Lung (tissue), 12 donors: Measurements from ENCODE around the gene ANGPTL2. TPM values are rescaled to one million over a fixed set of nuclear protein-coding genes. Genes with fewer than 3 reads are reported as not detected.

Source experiments
- ATAC-seq: fragments of 200-7000 bp; cut with Tn5 transposase; one replicate; pipeline ENCODE4 v1.9.1; 2020; ENCODE audit warnings: moderate number of reproducible peaks; ENCODE audit not compliant: insufficient read depth, low FRiP score
- DNase-seq, 3 donors: peaks; one replicate each; pipeline ENCODE4 v3.0.0-alpha.2; 2013 to 2017
- H3K27ac ChIP-seq, 2 donors: one replicate each; pipeline ENCODE4 v1.5.1; 2013; ENCODE audit warnings: mild to moderate bottlenecking in 2 of 2, moderate library complexity in 2 of 2, control low read depth in 1 of 2, inconsistent platforms in 1 of 2, low read depth in 1 of 2, low read length in 1 of 2
- H3K27me3 ChIP-seq, 3 donors: one replicate each; pipeline ENCODE4 v1.5.1; 2013; ENCODE audit warnings: low read length in 2 of 3; ENCODE audit not compliant: control insufficient read depth in 3 of 3, insufficient read depth in 3 of 3
- H3K36me3 ChIP-seq, 4 donors: one replicate each; pipeline ENCODE4 v1.5.1; 2013; ENCODE audit warnings: low read length in 4 of 4, mild to moderate bottlenecking in 1 of 4, moderate library complexity in 1 of 4; ENCODE audit not compliant: control insufficient read depth in 4 of 4, insufficient read depth in 4 of 4
- H3K4me1 ChIP-seq, 5 donors: one replicate each; pipeline ENCODE4 v1.5.1; 2013; ENCODE audit warnings: low read length in 5 of 5, mild to moderate bottlenecking in 2 of 5, moderate library complexity in 1 of 5; ENCODE audit not compliant: control insufficient read depth in 5 of 5, insufficient read depth in 5 of 5
- H3K4me3 ChIP-seq: one replicate; pipeline ENCODE4 v1.5.1; 2013; ENCODE audit warnings: mild to moderate bottlenecking, control low read depth, moderate library complexity
- H3K9ac ChIP-seq, 2 donors: one replicate each; pipeline ENCODE4 v1.5.1; 2013; ENCODE audit warnings: low read length in 2 of 2, control low read depth in 1 of 2; ENCODE audit not compliant: insufficient read depth in 1 of 2
- H3K9me3 ChIP-seq, 4 donors: one replicate each; pipeline ENCODE4 v1.5.1; 2013; ENCODE audit warnings: low read length in 3 of 4, mild to moderate bottlenecking in 1 of 4, moderate library complexity in 1 of 4; ENCODE audit not compliant: control insufficient read depth in 4 of 4, insufficient read depth in 3 of 4
- CTCF ChIP-seq: IDR thresholded peaks from 2 replicates; pipeline ENCODE4 v1.5.1; 2012; ENCODE audit warnings: mild to moderate bottlenecking; ENCODE audit errors: control extremely low read depth, extremely low read depth
- WGBS, 2 donors: extraction: QIAGEN DNeasy Blood & Tissue Kit; methylation state at CpG; one replicate each; pipeline ENCODE4 v1.1.7; 2013; 5-methylcytosine and 5-hydroxymethylcytosine counted together
- polyA plus RNA-seq, 2 donors: library from polyadenylated mRNA; stranded (reverse); fragments of 200-250 nt; gene quantifications; one replicate each; pipeline ENCODE4 v1.2.1, GENCODE V29; 2013
- total RNA-seq, 2 donors: library from RNA; depleted of rRNA in 1 of 2; stranded (reverse); fragments of >200 nt in 1 of 2; gene quantifications; one replicate each; pipeline ENCODE4 v1.2.1, GENCODE V29; 2014 to 2021
- donor health status: control.
- donor health status: control.
- donor health status: Bipolar disorder and iron deficiency.
- donor health status: healthy.
- donor health status: DM: yes; HTN: yes; CAD: no.

ANGPTL2 gene
- total and polyA plus RNA-seq, 4 donors: 7.5 to 18.8 (median 11.0) TPM

DNA sequence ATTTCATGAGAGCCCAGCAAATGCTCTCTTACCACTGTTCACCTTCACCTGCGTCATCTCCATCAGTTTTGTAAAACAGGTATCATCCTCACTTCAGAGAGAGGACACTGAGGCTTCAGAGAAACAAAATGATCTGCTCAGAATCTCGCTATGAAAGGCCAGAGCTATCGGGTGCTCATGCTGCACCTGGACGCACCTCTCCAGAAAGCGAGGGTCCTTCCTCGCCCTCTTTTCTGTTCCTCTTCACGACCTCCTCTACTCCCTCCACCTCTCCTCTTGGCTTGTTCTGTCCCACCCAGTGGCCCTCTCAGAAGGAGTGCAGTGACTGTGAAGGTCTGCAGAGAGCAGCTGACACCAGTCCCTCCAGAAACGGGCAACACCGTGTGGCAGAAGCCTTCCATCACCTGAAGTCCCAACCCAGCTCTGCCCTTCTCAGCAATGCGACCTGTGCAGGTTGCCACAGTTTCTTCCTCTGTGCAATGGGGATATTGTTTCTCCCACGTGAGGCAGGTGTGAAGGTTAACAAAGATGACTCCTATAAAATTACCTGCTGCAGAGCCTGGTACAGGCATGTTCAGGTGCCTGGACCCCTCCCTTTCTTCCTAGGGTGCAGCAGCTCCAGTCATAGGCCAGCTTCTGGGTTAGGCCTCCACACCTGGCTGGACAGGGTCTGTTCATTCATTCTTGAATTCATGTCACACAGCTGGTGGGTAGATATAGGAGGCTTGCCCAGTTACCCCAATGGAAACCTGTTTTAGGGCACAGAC is 45.3 kb upstream of the ANGPTL2 start:
- Histone ChIP-seq H3K9me3 (no peaks in the 10 kb centered on the region), H3K9ac (no peak overlapping the region), H3K4me1 (peaks cover 0 to 6% (median 0%) of the 10 kb centered on the region in 5 donors), H3K4me3 (no peak overlapping the region), H3K27ac (no peak overlapping the region), H3K36me3 (peaks cover 0 to 1% (median 0%) of the 10 kb centered on the region in 4 donors), H3K27me3 (no peaks in the 10 kb centered on the region)
- 96 to 98% methylated on average over 11 of the region's 11 CpGs for WGBS, 2 donors
- no peak for ATAC-seq
- no peak for DNase-seq
- TF ChIP-seq CTCF: no peak

GRCh38 chr9:127166651-127167524 is 44.5 kb upstream of the ANGPTL2 start:
- no peak for TF ChIP-seq CTCF
- DNase-seq (no peak), ATAC-seq (no peak)
- no peak overlapping the region for H3K27ac ChIP-seq
- peaks cover 0 to 1% (median 0%) of the 10 kb centered on the region in 4 donors for H3K36me3 ChIP-seq
- no peaks in the 10 kb centered on the region for H3K9me3 ChIP-seq
- WGBS, 2 donors: 92 to 93% methylated on average over 12 of the region's 12 CpGs
- H3K27me3 ChIP-seq: no peaks in the 10 kb centered on the region
- H3K4me3 ChIP-seq: no peak overlapping the region
- peaks cover 0 to 7% (median 0%) of the 10 kb centered on the region in 5 donors for H3K4me1 ChIP-seq
- no peak overlapping the region for H3K9ac ChIP-seq

DNA sequence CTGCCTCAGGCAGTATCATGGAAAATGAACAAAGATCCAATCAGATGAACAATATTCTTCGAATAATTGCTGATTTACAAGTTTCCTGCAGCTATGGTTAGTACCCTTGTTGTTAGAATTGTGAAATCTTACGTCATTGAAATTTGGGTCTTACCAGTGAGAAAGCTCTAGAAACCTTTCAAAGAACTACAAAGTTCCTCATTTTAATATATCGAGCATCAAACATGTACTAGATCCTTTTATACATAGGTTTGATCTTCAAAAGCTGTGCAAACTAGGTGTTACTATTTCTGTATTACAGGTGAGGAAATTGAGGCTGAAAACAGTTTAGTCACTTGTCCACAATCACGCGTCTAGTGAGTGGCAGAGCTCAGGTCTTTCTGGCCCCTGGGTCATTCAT is 43.7 kb upstream of the ANGPTL2 start:
- Histone ChIP-seq H3K4me3 (no peak overlapping the region), H3K27ac (no peak overlapping the region), H3K27me3 (no peaks in the 10 kb centered on the region), H3K9me3 (no peaks in the 10 kb centered on the region), H3K4me1 (peaks cover 0 to 9% (median 2%) of the 10 kb centered on the region in 5 donors), H3K9ac (no peak overlapping the region), H3K36me3 (peaks cover 0 to 1% (median 0%) of the 10 kb centered on the region in 4 donors)
- WGBS, 2 donors: 58 to 82% methylated on average over 5 of the region's 5 CpGs
- TF ChIP-seq CTCF: no peak
- no peak for ATAC-seq
- no peak for DNase-seq
